HCT116 (cell line): ENCODE data around the gene SCN2B. TPM values are rescaled to one million over a fixed set of nuclear protein-coding genes. Genes with fewer than 3 reads are reported as not detected.

Experiments used
- ATAC-seq: fragments of 200-7000 bp; cut with Tn5 transposase; 2 replicates; pipeline ENCODE4 v1.9.1; 2020; ENCODE audit warnings: mild to moderate bottlenecking, moderate library complexity
- BruUV-seq: library from RNA; stranded (reverse); fragments of 400-500 nt; replicated peaks from 2 replicates; lab custom pipeline; 2021; lab: Mats Ljungman, UMichigan
- CTCF ChIA-PET: fragments of 300-600 bp; sonication (Branson Sonifier 250); formaldehyde crosslinking; loops from one replicate; lab custom pipeline; 2021; ENCODE audit warnings: antibody characterized with exemption; lab: Charles Lee
- POLR2A ChIA-PET: fragments of 300-600, 350-600 bp; sonication (Branson Sonifier 250); formaldehyde crosslinking; loops from one replicate; lab custom pipeline; 2021; ENCODE audit warnings: antibody characterized with exemption; lab: Charles Lee
- RAD21 ChIA-PET, 2 experiments: fragments of 300-600 bp; sonication (Branson Sonifier 250); formaldehyde crosslinking; loops; one replicate each; lab custom pipeline; 2023; ENCODE audit warnings: low total read pairs in 2 of 2; ENCODE audit not compliant: uncharacterized antibody in 2 of 2, unreplicated experiment in 2 of 2, low non-redundant PET in 1 of 2; lab: Charles Lee
- DNase-seq: peaks from one replicate; pipeline ENCODE4 v3.0.0-alpha.2; 2010; ENCODE audit warnings: low read depth, low spot score
- H2AFZ ChIP-seq: fragments of 200-600 bp; shearing (Covaris generic), sonication (generic); 2 replicates; pipeline ENCODE4 v1.6.1; 2017; ENCODE audit warnings: low read depth, mixed run types, mixed read lengths, antibody characterized with exemption, low read length; ENCODE audit not compliant: poor library complexity, severe bottlenecking
- H3K27ac ChIP-seq: 2 replicates; pipeline ENCODE4 v1.5.1; 2012; ENCODE audit warnings: low read depth, low read length
- H3K27me3 ChIP-seq: fragments of 200-600 bp; sonication (generic); 2 replicates; pipeline ENCODE4 v1.6.1; 2016; ENCODE audit warnings: mixed run types, low read length, mixed read lengths; ENCODE audit not compliant: insufficient read depth
- H3K36me3 ChIP-seq, 2 experiments: fragments of 200-500 bp in 1 of 2; fragments of 200-600 bp in 1 of 2; sonication (Bioruptor generic) in 1 of 2; sonication (generic) in 1 of 2; 2 replicates each; pipeline versions ENCODE4 v1.5.1 to v1.6.1; 2014 to 2016; ENCODE audit warnings: low read length in 2 of 2, inconsistent platforms in 1 of 2, mixed read lengths in 1 of 2, mixed run types in 1 of 2; ENCODE audit not compliant: insufficient read depth in 2 of 2, control insufficient read depth in 1 of 2
- H3K4me1 ChIP-seq, 2 experiments: fragments of 200-600 bp in 1 of 2; sonication (generic) in 1 of 2; 2 replicates each; pipeline versions ENCODE4 v1.5.1 to v1.6.1; 2012 to 2017; ENCODE audit warnings: low read length in 2 of 2, inconsistent platforms in 1 of 2, mild to moderate bottlenecking in 1 of 2, mixed read lengths in 1 of 2, mixed run types in 1 of 2, moderate library complexity in 1 of 2; ENCODE audit not compliant: insufficient read depth in 2 of 2, control insufficient read depth in 1 of 2
- H3K4me2 ChIP-seq: fragments of 200-600 bp; sonication (generic); 2 replicates; pipeline ENCODE4 v1.6.1; 2017; ENCODE audit warnings: mixed run types, low read length, mixed read lengths
- H3K4me3 ChIP-seq, 2 experiments: fragments of 200-600 bp in 1 of 2; sonication (generic) in 1 of 2; replicated peaks in 1 of 2; 2 replicates each; pipeline ENCODE4 v1.5.1; 2011 to 2016; ENCODE audit warnings: low read length in 2 of 2, control low read depth in 1 of 2, low read depth in 1 of 2, mild to moderate bottlenecking in 1 of 2, mixed read lengths in 1 of 2, mixed run types in 1 of 2
- H3K79me2 ChIP-seq: fragments of 200-600 bp; sonication (generic); 2 replicates; pipeline ENCODE4 v1.6.1; 2017; ENCODE audit warnings: mild to moderate bottlenecking, mixed run types, low read length, moderate library complexity, mixed read lengths; ENCODE audit not compliant: insufficient read depth
- H3K9ac ChIP-seq: fragments of 200-600 bp; sonication (generic); 2 replicates; pipeline ENCODE4 v1.6.1; 2016; ENCODE audit warnings: low read length, mixed read lengths
- H3K9me2 ChIP-seq: fragments of 200-600 bp; sonication (generic), shearing (Covaris generic); 2 replicates; pipeline ENCODE4 v1.6.1; 2017; ENCODE audit warnings: mixed run types, mild to moderate bottlenecking, moderate library complexity; ENCODE audit not compliant: insufficient read depth
- H3K9me3 ChIP-seq, 2 experiments: fragments of 200-500 bp in 1 of 2; fragments of 200-600 bp in 1 of 2; sonication (Bioruptor generic) in 1 of 2; sonication (generic) in 1 of 2; 2 replicates each; pipeline ENCODE4 v1.6.1; 2014 to 2017; ENCODE audit warnings: low read length in 2 of 2, mixed read lengths in 2 of 2, inconsistent platforms in 1 of 2, low read depth in 1 of 2, mild to moderate bottlenecking in 1 of 2, mixed run types in 1 of 2, moderate library complexity in 1 of 2; ENCODE audit not compliant: control insufficient read depth in 1 of 2, insufficient read depth in 1 of 2
- H4K20me1 ChIP-seq: fragments of 200-600 bp; sonication (generic), shearing (Covaris generic); 2 replicates; pipeline ENCODE4 v1.6.1; 2017; ENCODE audit warnings: mixed run types, mild to moderate bottlenecking, moderate library complexity; ENCODE audit not compliant: insufficient read depth
- CTCF ChIP-seq, 3 experiments: fragments of 200-600 bp in 1 of 3; sonication (generic) in 1 of 3; IDR thresholded peaks in 2 of 3; conservative IDR thresholded peaks in 1 of 3; 2 replicates each; pipeline ENCODE4 v1.5.1; 2012 to 2017; ENCODE audit warnings: low read depth in 2 of 3, low read length in 2 of 3, antibody characterized with exemption in 1 of 3, borderline replicate concordance in 1 of 3, control low read depth in 1 of 3, mild to moderate bottlenecking in 1 of 3, mixed read lengths in 1 of 3, mixed run types in 1 of 3, moderate library complexity in 1 of 3; ENCODE audit not compliant: insufficient read depth in 1 of 3
- ELF1 ChIP-seq: IDR thresholded peaks from 2 replicates; pipeline ENCODE4 v1.6.1; 2012; ENCODE audit warnings: low read depth, borderline replicate concordance
- MAX ChIP-seq: IDR thresholded peaks from 2 replicates; pipeline ENCODE4 v1.6.1; 2012
- POLR2AphosphoS5 ChIP-seq: IDR thresholded peaks from 2 replicates; pipeline ENCODE4 v1.6.1; 2011; ENCODE audit warnings: mild to moderate bottlenecking, low read depth, low read length, moderate library complexity
- SP1 ChIP-seq: IDR thresholded peaks from 2 replicates; pipeline ENCODE4 v1.6.1; 2012; ENCODE audit warnings: low read depth
- YY1 ChIP-seq: IDR thresholded peaks from 2 replicates; pipeline ENCODE4 v1.6.1; 2011; ENCODE audit warnings: low read length, low read depth, moderate library complexity, mild to moderate bottlenecking; ENCODE audit not compliant: insufficient replicate concordance; ENCODE audit errors: extremely low read depth
- ZFX ChIP-seq: fragments of 450-650 bp; IDR thresholded peaks from 2 replicates; pipeline ENCODE4 v1.6.1; 2017
- intact Hi-C: fragments of 100-400 bp; cut with micrococcal nuclease; formaldehyde crosslinking; loops from 2 replicates; pipeline ENCODE4 v1.10.0; 2022
- total RNA-seq: library from RNA; stranded (reverse); gene quantifications from one replicate; pipeline ENCODE4 v1.2.1, GENCODE V29; 2021; ENCODE audit not compliant: unreplicated experiment

SCN2B gene
- total RNA-seq, 1 experiment from 2014 or later, result not detected

- Histone ChIP-seq H3K27ac (peak overlapping the region; percentile 12; the same call in 1 of the 2 replicates), H3K9me2 (no peaks in the 10 kb centered on the region), H3K9ac (peak overlapping the region; percentile 9; the same call in 1 of the 2 replicates), H3K79me2 (no peaks in the 10 kb centered on the region), H3K9me3 (no peaks in the 10 kb centered on the region), H3K36me3 (no peaks in the 10 kb centered on the region), H3K4me2 (peak overlapping the region; percentile 61), H4K20me1 (no peaks in the 10 kb centered on the region), H3K27me3 (no peaks in the 10 kb centered on the region), H2AFZ (peak overlapping the region; percentile 98), H3K4me1 (peaks cover 6 to 12% of the 10 kb centered on the region in 2 experiments; a peak in 3 of 4 replicates), H3K4me3 (no peak overlapping the region)
- ChIA-PET POLR2A (interaction anchor here (1.1 kb wide), 1 partner anchor 61 kb away, joined by 3 read pairs; no protein-coding TSS in a partner anchor), RAD21 (interaction anchor here in 1 of 2 experiments (0.8 kb wide), 1 partner anchor 9 kb away, joined by 3 read pairs; no protein-coding TSS in a partner anchor), CTCF (interaction anchor here (0.9 to 3.0 kb wide), 3 partner anchors 9 to 34 kb away, joined by 3 to 18 read pairs (median 4); no protein-coding TSS in a partner anchor)
- TF ChIP-seq POLR2AphosphoS5, result 0 out of 2 replicates have a peak, but pooled peaks have one; percentile 20
- peak; percentile 33 for TF ChIP-seq YY1
- 0 out of 6 replicates have a peak, but pooled peaks of 1 of the 3 experiments have one; percentile 5 for TF ChIP-seq CTCF (IDR thresholded peaks at IDR 0.05 in 2 of 3, conservative IDR thresholded peaks at IDR 0.05 in 1 of 3; ENCODE audit: borderline replicate concordance in 1 of 3, insufficient read depth in 1 of 3, low read depth in 2 of 3, low read length in 2 of 3)
- TF ChIP-seq SP1, result no peak; the same call in 1 of the 2 replicates
- TF ChIP-seq ZFX, result peak; percentile 25; the same call in 1 of the 2 replicates
- TF ChIP-seq MAX, result peak; percentile 76; the same call in 1 of the 2 replicates
- TF ChIP-seq ELF1, result no peak
- BruUV-seq, result no TSS peak
- DNase-seq (peak; percentile 55), ATAC-seq (peak; percentile 93)
- intact Hi-C loops, result no loop called here
Measured at GRCh38 chr11:118180300-118180703, 3.9 kb upstream of the SCN2B start.
